ENCODE data around the gene ENGASE. TPM values are rescaled to one million over a fixed set of nuclear protein-coding genes. Genes with fewer than 3 reads are reported as not detected.
A peak's percentile ranks its signal among the peaks of the same experiment; 100 is the strongest.

The ENGASE gene
- total and polyA plus RNA-seq, 8 donors: 13.9 to 86.5 (median 21.6) TPM

GRCh38 chr17:79088997-79089328 is 14.3 kb downstream of the ENGASE start:
- Histone ChIP-seq H3K27ac (no peak overlapping the region), H3K9me3 (no peaks in the 10 kb centered on the region), H3K4me3 (no peak overlapping the region), H3K27me3 (peaks cover 0 to 3% (median 0%) of the 10 kb centered on the region in 4 donors), H3K36me3 (no peaks in the 10 kb centered on the region), H3K4me1 (no peaks in the 10 kb centered on the region)
- ATAC-seq (no peak), FAIRE-seq (no peak), DNase-seq (peak in 2 of 6 donors; percentile 40 to 67)
- TF ChIP-seq CTCF (IDR thresholded peaks at IDR 0.05): no peak
- intact Hi-C loops (cut with DNase I): loop anchor here in 2 of 3 donors (5.0 kb wide), 2 partner anchors 298 to 308 kb away; no protein-coding TSS in a partner anchor
- 53 to 68% methylated on average over 8 of the region's 8 CpGs for WGBS, 2 donors

- FAIRE-seq: no peak
- peak in 3 of 6 donors; percentile 23 to 79 (median 40) for DNase-seq
- H3K4me3 ChIP-seq: no peak overlapping the region
- 48 to 54% methylated on average over 27 to 31 of the region's 31 CpGs for WGBS, 2 donors
- peak in 2 of 4 donors; percentile 40 to 56 for ATAC-seq
- intact Hi-C loops (cut with DNase I): loop anchor here in 2 of 3 donors (5.0 kb wide), 2 partner anchors 297 to 307 kb away; no protein-coding TSS in a partner anchor
- no peak overlapping the region for H3K27ac ChIP-seq
- no peaks in the 10 kb centered on the region for H3K9me3 ChIP-seq
- H3K36me3 ChIP-seq: no peaks in the 10 kb centered on the region
- peaks cover 0 to 3% (median 0%) of the 10 kb centered on the region in 4 donors for H3K27me3 ChIP-seq
- TF ChIP-seq CTCF (IDR thresholded peaks at IDR 0.05): no peak
- no peaks in the 10 kb centered on the region for H3K4me1 ChIP-seq
Observed at GRCh38 chr17:79089720-79090442, 15.3 kb downstream of the ENGASE start.

GRCh38 chr17:79090443-79091225 is 16.0 kb downstream of the ENGASE start:
- Histone ChIP-seq H3K9me3 (no peaks in the 10 kb centered on the region), H3K36me3 (no peaks in the 10 kb centered on the region), H3K27me3 (peaks cover 0 to 3% (median 0%) of the 10 kb centered on the region in 4 donors), H3K4me3 (no peak overlapping the region), H3K4me1 (no peaks in the 10 kb centered on the region), H3K27ac (no peak overlapping the region)
- peak in 1 of 4 donors; percentile 35 for ATAC-seq
- DNase-seq: peak in 1 of 6 donors; percentile 71
- 32 to 52% methylated on average over 31 to 32 of the region's 32 CpGs for WGBS, 2 donors
- intact Hi-C loops (cut with DNase I): no loop called here
- peak in 1 of 4 donors; percentile 19 for TF ChIP-seq CTCF (IDR thresholded peaks at IDR 0.05)
- FAIRE-seq: no peak

- DNase-seq (peak in 1 of 6 donors; percentile 47), ATAC-seq (no peak), FAIRE-seq (no peak)
- no peaks in the 10 kb centered on the region for H3K4me1 ChIP-seq
- H3K4me3 ChIP-seq: no peak overlapping the region
- H3K36me3 ChIP-seq: no peaks in the 10 kb centered on the region
- peaks cover 0 to 3% (median 0%) of the 10 kb centered on the region in 4 donors for H3K27me3 ChIP-seq
- intact Hi-C loops (cut with DNase I): no loop called here
- H3K9me3 ChIP-seq: no peaks in the 10 kb centered on the region
- 58 to 67% methylated on average over 7 to 10 of the region's 10 CpGs for WGBS, 2 donors
- no peak for TF ChIP-seq CTCF (IDR thresholded peaks at IDR 0.05)
- no peak overlapping the region for H3K27ac ChIP-seq
Observed at GRCh38 chr17:79091226-79091670, 16.6 kb downstream of the ENGASE start.
